CD14-positive monocyte (primary cell): ENCODE data around the gene ADGRF1. TPM values are rescaled to one million over a fixed set of nuclear protein-coding genes. Genes with fewer than 3 reads are reported as not detected.

Experiments
- DNase-seq, 3 donors: peaks; one replicate each; pipeline ENCODE4 v3.0.0-alpha.2; 2011 to 2022
- H2AFZ ChIP-seq: 2 replicates; pipeline ENCODE4 v1.6.0; 2012; ENCODE audit warnings: mild to moderate bottlenecking, low read depth, low read length, inconsistent platforms; ENCODE audit not compliant: insufficient read depth, poor library complexity, severe bottlenecking
- H3K27ac ChIP-seq, 2 donors: 1 replicate in 1 of 2; 2 replicates in 1 of 2; pipeline ENCODE4 v1.5.1; 2012 to 2013; ENCODE audit warnings: low read length in 2 of 2, control low read depth in 1 of 2, inconsistent platforms in 1 of 2, low read depth in 1 of 2, mild to moderate bottlenecking in 1 of 2
- H3K27me3 ChIP-seq, 2 donors: one replicate each; pipeline versions ENCODE4 v1.6.0 to v1.6.1; 2011 to 2013; ENCODE audit warnings: low read length in 2 of 2; ENCODE audit not compliant: control insufficient read depth in 2 of 2, insufficient read depth in 2 of 2
- H3K36me3 ChIP-seq, 2 donors: replicated peaks in 1 of 2; 1 replicate in 1 of 2; 2 replicates in 1 of 2; pipeline versions ENCODE4 v1.5.1 to v1.6.1; 2012 to 2013; ENCODE audit warnings: low read length in 2 of 2, control low read depth in 1 of 2, inconsistent platforms in 1 of 2, mild to moderate bottlenecking in 1 of 2; ENCODE audit not compliant: insufficient read depth in 2 of 2, control insufficient read depth in 1 of 2
- H3K4me1 ChIP-seq, 2 donors: 1 replicate in 1 of 2; 2 replicates in 1 of 2; pipeline versions ENCODE4 v1.5.1 to v1.6.1; 2012 to 2013; ENCODE audit warnings: low read length in 2 of 2, control low read depth in 1 of 2, inconsistent platforms in 1 of 2, mild to moderate bottlenecking in 1 of 2, moderate library complexity in 1 of 2; ENCODE audit not compliant: insufficient read depth in 2 of 2, control insufficient read depth in 1 of 2
- H3K4me2 ChIP-seq: replicated peaks from 2 replicates; pipeline ENCODE3; 2012; ENCODE audit warnings: low read length, moderate library complexity, mild to moderate bottlenecking; ENCODE audit not compliant: poor library complexity, severe bottlenecking; ENCODE audit errors: extremely low read depth
- H3K4me3 ChIP-seq, 3 experiments: fragments of 200-600 bp in 1 of 3; sonication (generic) in 1 of 3; replicated peaks in 1 of 3; 1 replicate in 2 of 3; 2 replicates in 1 of 3; pipeline ENCODE4 v1.5.1; 2011 to 2013; ENCODE audit warnings: low read length in 3 of 3, mild to moderate bottlenecking in 3 of 3, control low read depth in 2 of 3, low read depth in 2 of 3, inconsistent platforms in 1 of 3, moderate library complexity in 1 of 3
- H3K79me2 ChIP-seq: 2 replicates; pipeline ENCODE4 v1.6.0; 2012; ENCODE audit warnings: mild to moderate bottlenecking, control low read depth, inconsistent platforms, low read length, moderate library complexity; ENCODE audit not compliant: insufficient read depth
- H3K9ac ChIP-seq: 2 replicates; pipeline ENCODE4 v1.6.0; 2017; ENCODE audit warnings: low read length, mild to moderate bottlenecking; ENCODE audit not compliant: insufficient read depth, poor library complexity, severe bottlenecking
- H3K9me3 ChIP-seq, 2 donors: replicated peaks in 1 of 2; 1 replicate in 1 of 2; 2 replicates in 1 of 2; pipeline versions ENCODE4 v1.5.1 to v1.6.1; 2012 to 2013; ENCODE audit warnings: low read length in 2 of 2, control low read depth in 1 of 2; ENCODE audit not compliant: control insufficient read depth in 1 of 2, insufficient read depth in 1 of 2
- H4K20me1 ChIP-seq: 2 replicates; pipeline ENCODE4 v1.6.0; 2012; ENCODE audit warnings: mild to moderate bottlenecking, low read length, control low read depth, moderate library complexity; ENCODE audit not compliant: insufficient read depth
- H3K27ac Mint-ChIP-seq, 7 donors: one replicate each; pipeline ENCODE4 v1.8.0; 2020; ENCODE audit warnings: mild to moderate bottlenecking in 7 of 7, mixed read lengths in 7 of 7, moderate library complexity in 6 of 7, inconsistent platforms in 2 of 7
- H3K27me3 Mint-ChIP-seq, 3 donors: one replicate each; pipeline ENCODE4 v1.8.0; 2021 to 2022; ENCODE audit warnings: low read depth in 3 of 3, mild to moderate bottlenecking in 3 of 3, mixed read lengths in 3 of 3, moderate library complexity in 3 of 3, inconsistent platforms in 1 of 3
- H3K36me3 Mint-ChIP-seq, 2 donors: one replicate each; pipeline ENCODE4 v1.8.0; 2020; ENCODE audit warnings: mixed read lengths in 2 of 2, inconsistent platforms in 1 of 2, mild to moderate bottlenecking in 1 of 2
- H3K4me1 Mint-ChIP-seq: one replicate; pipeline ENCODE4 v1.8.0; 2020; ENCODE audit warnings: mild to moderate bottlenecking, mixed read lengths
- H3K4me3 Mint-ChIP-seq, 2 donors: one replicate each; pipeline ENCODE4 v1.8.0; 2020; ENCODE audit warnings: mild to moderate bottlenecking in 2 of 2, mixed read lengths in 2 of 2, moderate library complexity in 1 of 2
- H3K9me3 Mint-ChIP-seq, 7 donors: one replicate each; pipeline ENCODE4 v1.8.0; 2020 to 2022; ENCODE audit warnings: mixed read lengths in 7 of 7, mild to moderate bottlenecking in 6 of 7, moderate library complexity in 6 of 7, inconsistent platforms in 2 of 7
- CTCF ChIP-seq: fragments of 200-600 bp; IDR thresholded peaks from one replicate; pipeline ENCODE4 v1.8.0; 2022; ENCODE audit warnings: antibody characterized with exemption, mild to moderate bottlenecking
- WGBS: methylation state at CpG from one replicate; pipeline ENCODE4 v1.1.5; 2013; ENCODE audit warnings: missing lambda C conversion rate; ENCODE audit not compliant: insufficient coverage; 5-methylcytosine and 5-hydroxymethylcytosine counted together
- intact Hi-C, 2 donors: fragments of 100-400 bp; cut with micrococcal nuclease; formaldehyde crosslinking; loops; one replicate each; pipeline versions ENCODE4 v1.15.0 to v1.15.1; 2023
- polyA plus RNA-seq, 3 donors: library from polyadenylated mRNA; depleted of rRNA in 1 of 3; unstranded in 2 of 3; stranded (reverse) in 1 of 3; fragments of 300-500 nt in 2 of 3; fragments of >200 nt in 1 of 3; fragmentation: Illumina TruSeq in 2 of 3; gene quantifications; 1 replicate in 2 of 3; 2 replicates in 1 of 3; pipeline ENCODE4 v1.2.3, GENCODE V29; 2012 to 2021

Gene ADGRF1
- polyA plus RNA-seq, 3 donors, result 0.03 TPM; not detected in 2

GRCh38 chr6:47072667-47073066, 30.5 kb upstream of the ADGRF1 start:
- no peaks in the 10 kb centered on the region for H3K27me3 ChIP-seq
- no peak overlapping the region for H3K27ac ChIP-seq
- H2AFZ ChIP-seq, result no peak overlapping the region
- Mint-ChIP-seq H3K27ac (no peak overlapping the region), H3K27me3 (peaks cover 0 to 4% (median 2%) of the 10 kb centered on the region in 3 donors), H3K4me3 (no peak overlapping the region), H3K36me3 (no peaks in the 10 kb centered on the region), H3K9me3 (peaks cover 0 to 2% (median 0%) of the 10 kb centered on the region in 7 donors), H3K4me1 (peaks cover 3% of the 10 kb centered on the region)
- no peak overlapping the region for H3K9ac ChIP-seq
- no peak for DNase-seq
- intact Hi-C loops, result no loop called here
- H3K4me1 ChIP-seq, result no peaks in the 10 kb centered on the region
- H3K9me3 ChIP-seq, result no peaks in the 10 kb centered on the region
- no CpG with 5 or more reads among the region's 1 CpG for WGBS
- no peaks in the 10 kb centered on the region for H3K79me2 ChIP-seq
- no peak overlapping the region for H3K4me2 ChIP-seq
- H3K36me3 ChIP-seq, result no peaks in the 10 kb centered on the region
- TF ChIP-seq CTCF, result no peak
- H4K20me1 ChIP-seq, result no peaks in the 10 kb centered on the region
- no peak overlapping the region for H3K4me3 ChIP-seq

- no peak overlapping the region for H3K4me3 ChIP-seq
- no peaks in the 10 kb centered on the region for H3K9me3 ChIP-seq
- intact Hi-C loops, result no loop called here
- H4K20me1 ChIP-seq, result no peaks in the 10 kb centered on the region
- Mint-ChIP-seq H3K9me3 (peaks cover 0 to 2% (median 0%) of the 10 kb centered on the region in 7 donors), H3K27ac (no peak overlapping the region), H3K36me3 (no peaks in the 10 kb centered on the region), H3K4me1 (peaks cover under 1% of the 10 kb centered on the region), H3K27me3 (peaks cover 0 to 4% (median 2%) of the 10 kb centered on the region in 3 donors), H3K4me3 (no peak overlapping the region)
- H2AFZ ChIP-seq, result no peak overlapping the region
- no peak for DNase-seq
- no peak overlapping the region for H3K27ac ChIP-seq
- H3K4me2 ChIP-seq, result no peak overlapping the region
- H3K79me2 ChIP-seq, result no peaks in the 10 kb centered on the region
- no peak for TF ChIP-seq CTCF
- WGBS, result 83% methylated on average over 1 of the region's 1 CpG
- no peaks in the 10 kb centered on the region for H3K4me1 ChIP-seq
- no peaks in the 10 kb centered on the region for H3K36me3 ChIP-seq
- H3K27me3 ChIP-seq, result no peaks in the 10 kb centered on the region
- H3K9ac ChIP-seq, result no peak overlapping the region
These were observed 29.5 kb upstream of the ADGRF1 start for GRCh38 chr6:47071681-47072080.
